OCI-LY3 (cell line): ENCODE measurements around the gene ARHGEF17.

Source experiments
- CTCF ChIP-seq: fragments of 200-600, 300-600 bp; sonication (generic); IDR thresholded peaks from 2 replicates; pipeline ENCODE4 v1.5.1; 2014; ENCODE audit warnings: antibody characterized with exemption, low read length, low read depth
- EZH2phosphoT487 ChIP-seq: fragments of 200-600 bp; shearing (Covaris generic); IDR thresholded peaks from 2 replicates; pipeline ENCODE4 v1.6.1; 2018; ENCODE audit warnings: antibody characterized with exemption, mixed run types, low read depth

GRCh38 chr11:73346186-73346935 is 38.3 kb downstream of the ARHGEF17 start:
- TF ChIP-seq CTCF (no peak), EZH2phosphoT487 (no peak)
